ENCODE data around the gene UPP2.

GRCh38 chr2:158115202-158115767, 13.6 kb downstream of the UPP2 start:
- TF ChIP-seq, protein P1, sequence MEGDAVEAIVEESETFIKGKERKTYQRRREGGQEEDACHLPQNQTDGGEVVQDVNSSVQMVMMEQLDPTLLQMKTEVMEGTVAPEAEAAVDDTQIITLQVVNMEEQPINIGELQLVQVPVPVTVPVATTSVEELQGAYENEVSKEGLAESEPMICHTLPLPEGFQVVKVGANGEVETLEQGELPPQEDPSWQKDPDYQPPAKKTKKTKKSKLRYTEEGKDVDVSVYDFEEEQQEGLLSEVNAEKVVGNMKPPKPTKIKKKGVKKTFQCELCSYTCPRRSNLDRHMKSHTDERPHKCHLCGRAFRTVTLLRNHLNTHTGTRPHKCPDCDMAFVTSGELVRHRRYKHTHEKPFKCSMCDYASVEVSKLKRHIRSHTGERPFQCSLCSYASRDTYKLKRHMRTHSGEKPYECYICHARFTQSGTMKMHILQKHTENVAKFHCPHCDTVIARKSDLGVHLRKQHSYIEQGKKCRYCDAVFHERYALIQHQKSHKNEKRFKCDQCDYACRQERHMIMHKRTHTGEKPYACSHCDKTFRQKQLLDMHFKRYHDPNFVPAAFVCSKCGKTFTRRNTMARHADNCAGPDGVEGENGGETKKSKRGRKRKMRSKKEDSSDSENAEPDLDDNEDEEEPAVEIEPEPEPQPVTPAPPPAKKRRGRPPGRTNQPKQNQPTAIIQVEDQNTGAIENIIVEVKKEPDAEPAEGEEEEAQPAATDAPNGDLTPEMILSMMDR (IDR thresholded peaks at IDR 0.05): no peak
- no peak for TF ChIP-seq EZH2 (IDR thresholded peaks at IDR 0.05; ENCODE audit: borderline replicate concordance, insufficient read depth, low read depth, low read length, poor library complexity, severe bottlenecking)
